Measurements from ENCODE around the gene DCAF15. TPM values are rescaled to one million over a fixed set of nuclear protein-coding genes. Genes with fewer than 3 reads are reported as not detected.
"Not testable (repeated sequence)": the region's sequence is repeated elsewhere in the genome, so short reads cannot be mapped to it uniquely, and the experiment has no call there.

Gene DCAF15
- total RNA-seq, 2 donors from 2014 or later: 18.8 to 21.0 TPM

GRCh38 chr19:13955662-13956364 is 3.5 kb downstream of the DCAF15 start:
- no peak for DNase-seq (ENCODE audit: low spot score)
- intact Hi-C loops (cut with DNase I): no loop called here

- intact Hi-C loops (cut with DNase I): no loop called here
- no peak for DNase-seq (ENCODE audit: low spot score)
Measured at GRCh38 chr19:13956365-13956744, 4.0 kb downstream of the DCAF15 start.

- intact Hi-C loops (cut with DNase I): no loop called here
- DNase-seq (ENCODE audit: low spot score): no peak
Measured at GRCh38 chr19:13957051-13957450, 4.7 kb downstream of the DCAF15 start.

GRCh38 chr19:13958043-13958442 is 5.7 kb downstream of the DCAF15 start:
- DNase-seq (ENCODE audit: low spot score): no peak
- intact Hi-C loops (cut with DNase I): no loop called here

GRCh38 chr19:13959141-13959961 is 7.0 kb downstream of the DCAF15 start:
- no peak for DNase-seq (ENCODE audit: low spot score)
- intact Hi-C loops (cut with DNase I): no loop called here

GRCh38 chr19:13959962-13960862 is 7.9 kb downstream of the DCAF15 start:
- DNase-seq (ENCODE audit: low spot score): no peak
- intact Hi-C loops (cut with DNase I): no loop called here

GRCh38 chr19:13960863-13961784 is 8.8 kb downstream of the DCAF15 start:
- no peak for DNase-seq (ENCODE audit: low spot score)

GRCh38 chr19:13961826-13962698 is 9.8 kb downstream of the DCAF15 start:
- intact Hi-C loops (cut with DNase I): no loop called here
- DNase-seq (ENCODE audit: low spot score): no peak

More at GRCh38 chr19:13960863-13961784, 8.8 kb downstream of the DCAF15 start:
- intact Hi-C loops (cut with DNase I): no loop called here

- intact Hi-C loops (cut with DNase I): no loop called here
- no peak for DNase-seq (ENCODE audit: low spot score)
Measured at GRCh38 chr19:13962699-13963602, 10.6 kb downstream of the DCAF15 start.

- intact Hi-C loops (cut with DNase I): no loop called here
- no peak for DNase-seq (ENCODE audit: low spot score)
Measured at GRCh38 chr19:13963603-13964105, 11.3 kb downstream of the DCAF15 start.

- intact Hi-C loops (cut with DNase I): no loop called here
- no peak for DNase-seq (ENCODE audit: low spot score)
Measured at GRCh38 chr19:13964776-13965175, 12.5 kb downstream of the DCAF15 start.

- intact Hi-C loops (cut with DNase I): no loop called here
- no peak for DNase-seq (ENCODE audit: low spot score)
Measured at GRCh38 chr19:13965377-13965896, 13.1 kb downstream of the DCAF15 start.

GRCh38 chr19:13965926-13966683 is 13.8 kb downstream of the DCAF15 start:
- intact Hi-C loops (cut with DNase I): no loop called here
- DNase-seq (ENCODE audit: low spot score): no peak

- intact Hi-C loops (cut with DNase I): no loop called here
- no peak for DNase-seq (ENCODE audit: low spot score)
Measured at GRCh38 chr19:13966684-13967128, 14.4 kb downstream of the DCAF15 start.

GRCh38 chr19:13967206-13967605 is 14.9 kb downstream of the DCAF15 start:
- intact Hi-C loops (cut with DNase I); DNase-seq (ENCODE audit: low spot score): not testable (repeated sequence)

Measured in posterior vena cava (tissue), 2 donors.